K562 (cell line): ENCODE measurements around the gene KCP. TPM values are rescaled to one million over a fixed set of nuclear protein-coding genes. Genes with fewer than 3 reads are reported as not detected.

ENCODE experiments used
- CC2D1A ChIP-seq: fragments of 450-650 bp; IDR thresholded peaks from 2 replicates; pipeline ENCODE4 v1.6.1; 2017; ENCODE audit warnings: mild to moderate bottlenecking
- CXXC5 ChIP-seq: fragments of 250-450 bp; sonication (Bioruptor Pico); IDR thresholded peaks from 2 replicates; pipeline ENCODE4 v1.8.0; 2022; ENCODE audit warnings: inconsistent platforms, mild to moderate bottlenecking, moderate library complexity
- E4F1 ChIP-seq: fragments of 250-450 bp; sonication (Bioruptor Pico); IDR thresholded peaks from 2 replicates; pipeline ENCODE4 v1.5.0; 2021; ENCODE audit warnings: mild to moderate bottlenecking, borderline replicate concordance
- EHMT2 ChIP-seq: fragments of 450-650 bp; IDR thresholded peaks from 2 replicates; pipeline ENCODE4 v1.6.1; 2018; ENCODE audit warnings: antibody characterized with exemption
- FOXM1 ChIP-seq, 2 experiments: fragments of 450-650 bp in 1 of 2; sonication (generic) in 1 of 2; formaldehyde crosslinking in 1 of 2; IDR thresholded peaks; 2 replicates each; pipeline versions ENCODE4 v1.6.1 to v1.9.0; 2017 to 2022; ENCODE audit warnings: low read depth in 2 of 2, mild to moderate bottlenecking in 2 of 2, missing genetic modification reagents in 1 of 2, moderate library complexity in 1 of 2
- GABPA ChIP-seq: fragments of 200-800 bp; sonication (Bioruptor generic); conservative IDR thresholded peaks from 2 replicates; pipeline ENCODE4 v1.6.1; 2016; ENCODE audit warnings: low read depth, missing genetic modification characterization, missing compliant biosample characterization
- IRF1 ChIP-seq: sonication (generic); formaldehyde crosslinking; IDR thresholded peaks from 2 replicates; pipeline ENCODE4 v1.8.0; 2022; ENCODE audit warnings: missing genetic modification reagents, mild to moderate bottlenecking, borderline replicate concordance
- IRF9 ChIP-seq: fragments of 450-650 bp; IDR thresholded peaks from 2 replicates; pipeline ENCODE4 v1.6.1; 2016; ENCODE audit warnings: missing biosample characterization, missing genetic modification characterization
- MIER1 ChIP-seq: fragments of 450-650 bp; IDR thresholded peaks from 2 replicates; pipeline ENCODE4 v1.6.1; 2016; ENCODE audit warnings: antibody characterized with exemption, mild to moderate bottlenecking, low read depth
- MYNN ChIP-seq, 2 experiments: sonication (generic); formaldehyde crosslinking in 1 of 2; IDR thresholded peaks; 2 replicates each; pipeline versions ENCODE4 v1.5.0 to v1.6.1; 2016 to 2020; ENCODE audit warnings: antibody characterized with exemption in 1 of 2, missing genetic modification reagents in 1 of 2
- NCOA2 ChIP-seq, 2 experiments: fragments of 450-650 bp; IDR thresholded peaks; 2 replicates each; pipeline ENCODE4 v1.6.1; 2018; ENCODE audit warnings: mild to moderate bottlenecking in 2 of 2, moderate library complexity in 1 of 2; ENCODE audit not compliant: partially characterized antibody in 2 of 2
- PTRF ChIP-seq: fragments of 450-650 bp; IDR thresholded peaks from 2 replicates; pipeline ENCODE4 v1.6.1; 2016; ENCODE audit warnings: mild to moderate bottlenecking, missing genetic modification characterization, missing compliant biosample characterization
- SAP30 ChIP-seq: fragments of 200-600 bp; sonication (generic); IDR thresholded peaks from 2 replicates; pipeline ENCODE4 v1.6.1; 2012; ENCODE audit warnings: borderline replicate concordance, low read depth, mild to moderate bottlenecking, moderate library complexity, low read length, control low read depth, inconsistent platforms; ENCODE audit not compliant: insufficient read depth, poor library complexity, severe bottlenecking
- SOX6 ChIP-seq: fragments of 450-650 bp; IDR thresholded peaks from 2 replicates; pipeline ENCODE4 v1.6.1; 2014; ENCODE audit warnings: mild to moderate bottlenecking
- STAT5B ChIP-seq: fragments of 250-450 bp; sonication (Bioruptor Pico); IDR thresholded peaks from 2 replicates; pipeline ENCODE4 v1.8.0; 2021; ENCODE audit warnings: mild to moderate bottlenecking, inconsistent platforms
- USF2 ChIP-seq: sonication (generic); formaldehyde crosslinking; IDR thresholded peaks from 2 replicates; pipeline ENCODE4 v1.5.0; 2020; ENCODE audit warnings: missing genetic modification reagents
- ZNF197 ChIP-seq: fragments of 200-800 bp; sonication (Bioruptor generic); IDR thresholded peaks from 2 replicates; pipeline ENCODE4 v1.6.1; 2016; ENCODE audit warnings: low read depth, missing genetic modification characterization, missing compliant biosample characterization
- ZNF253 ChIP-seq: fragments of 250-450 bp; sonication (Bioruptor Pico); conservative IDR thresholded peaks from 2 replicates; pipeline ENCODE4 v1.6.1; 2021; ENCODE audit warnings: mild to moderate bottlenecking
- ZNF75A ChIP-seq: fragments of 450-650 bp; formaldehyde crosslinking; IDR thresholded peaks from 2 replicates; pipeline ENCODE4 v1.4.0; 2020; ENCODE audit warnings: mild to moderate bottlenecking
- polyA plus RNA-seq, 8 experiments: library from polyadenylated mRNA; depleted of rRNA in 4 of 8; stranded (reverse) in 5 of 8; unstranded in 3 of 8; fragments of >200 nt; fragmentation: Nextera tagmentation in 2 of 8; fragmentation: Illumina TruSeq in 1 of 8; extraction: Ambion mirVana in 2 of 8; extraction: Trizol in 1 of 8; gene quantifications; 2 replicates each; pipeline versions ENCODE4 v1.2.1 to v1.2.3, GENCODE V29; 2011 to 2014; ENCODE audit warnings: inconsistent platforms in 1 of 8, missing spikeins in 1 of 8
- total RNA-seq, 7 experiments: library from RNA; depleted of rRNA in 6 of 7; stranded (reverse); fragments of >200 nt in 6 of 7; fragmentation: Illumina TruSeq in 2 of 7; extraction: Trizol in 2 of 7; gene quantifications; 2 replicates each; pipeline versions ENCODE4 v1.2.1 to v1.2.3, GENCODE V29; 2011 to 2021; ENCODE audit warnings: low replicate concordance in 1 of 7
- TF ChIP-seq, protein P1 (sequence below): sonication (generic); formaldehyde crosslinking; IDR thresholded peaks from 2 replicates; pipeline ENCODE4 v1.9.0; 2022; ENCODE audit warnings: mild to moderate bottlenecking, missing genetic modification reagents

The KCP gene
- total and polyA plus RNA-seq, 9 of the 15 experiments (the other 6 are each of a cell fraction or from before 2014, with no cell fraction given): 0.06 to 0.17 (median 0.12) TPM; not detected in 3

DNA sequence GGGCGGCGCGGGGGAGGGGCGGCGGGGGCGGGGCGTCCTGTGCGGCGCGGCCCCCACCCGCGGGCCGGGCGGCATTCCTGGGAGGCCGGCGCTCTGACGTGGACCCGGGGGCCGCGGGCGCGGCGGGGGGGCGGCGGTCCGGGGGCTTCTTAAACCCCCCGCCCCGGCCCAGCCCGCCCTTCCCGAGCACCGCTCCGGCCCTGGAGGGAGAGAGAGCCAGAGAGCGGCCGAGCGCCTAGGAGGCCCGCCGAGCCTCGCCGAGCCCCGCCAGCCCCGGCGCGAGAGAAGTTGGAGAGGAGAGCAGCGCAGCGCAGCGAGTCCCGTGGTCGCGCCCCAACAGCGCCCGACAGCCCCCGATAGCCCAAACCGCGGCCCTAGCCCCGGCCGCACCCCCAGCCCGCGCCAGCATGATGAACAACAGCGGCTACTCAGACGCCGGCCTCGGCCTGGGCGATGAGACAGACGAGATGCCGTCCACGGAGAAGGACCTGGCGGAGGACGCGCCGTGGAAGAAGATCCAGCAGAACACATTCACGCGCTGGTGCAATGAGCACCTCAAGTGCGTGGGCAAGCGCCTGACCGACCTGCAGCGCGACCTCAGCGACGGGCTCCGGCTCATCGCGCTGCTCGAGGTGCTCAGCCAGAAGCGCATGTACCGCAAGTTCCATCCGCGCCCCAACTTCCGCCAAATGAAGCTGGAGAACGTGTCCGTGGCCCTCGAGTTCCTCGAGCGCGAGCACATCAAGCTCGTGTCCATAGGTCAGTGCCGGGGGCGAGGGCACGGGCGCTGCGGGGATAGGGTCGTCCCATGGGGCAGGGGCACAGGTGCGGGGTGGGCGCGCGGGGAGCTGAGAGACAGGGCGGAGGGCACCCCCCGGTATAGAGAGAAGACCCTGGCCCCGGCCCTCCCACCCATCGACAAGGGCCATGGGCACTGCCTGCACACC lies 80.0 kb downstream of the KCP start, which contains the start of gene FLNC (continued):
- peak; percentile 42; the same call in 1 of the 2 replicates for TF ChIP-seq GABPA (tag)
- no peak for TF ChIP-seq SOX6
- TF ChIP-seq USF2 (CRISPR knock-in tag): no peak
- no peak for TF ChIP-seq EHMT2
- no peak for TF ChIP-seq IRF9
- TF ChIP-seq ZNF197: no peak
- TF ChIP-seq ZNF75A: no peak
- TF ChIP-seq NCOA2 (IDR thresholded peaks at IDR 0.05; ENCODE audit: partially characterized antibody in 2 of 2): no peak
- TF ChIP-seq MYNN (IDR thresholded peaks at IDR 0.05): no peak; the same call in 1 of the 2 replicates
- no peak for TF ChIP-seq MYNN (CRISPR knock-in tag; IDR thresholded peaks at IDR 0.05)
- TF ChIP-seq CC2D1A: no peak
- TF ChIP-seq MIER1: no peak
- TF ChIP-seq PTRF: no peak
- peak; percentile 74 for TF ChIP-seq CXXC5 (CRISPR knock-in tag)
- TF ChIP-seq E4F1 (CRISPR knock-in tag): no peak
- TF ChIP-seq, protein P1, sequence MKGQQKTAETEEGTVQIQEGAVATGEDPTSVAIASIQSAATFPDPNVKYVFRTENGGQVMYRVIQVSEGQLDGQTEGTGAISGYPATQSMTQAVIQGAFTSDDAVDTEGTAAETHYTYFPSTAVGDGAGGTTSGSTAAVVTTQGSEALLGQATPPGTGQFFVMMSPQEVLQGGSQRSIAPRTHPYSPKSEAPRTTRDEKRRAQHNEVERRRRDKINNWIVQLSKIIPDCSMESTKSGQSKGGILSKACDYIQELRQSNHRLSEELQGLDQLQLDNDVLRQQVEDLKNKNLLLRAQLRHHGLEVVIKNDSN (CRISPR knock-in tag): 0 out of 2 replicates have a peak, but pooled peaks have one; percentile 23
- no peak for TF ChIP-seq ZNF253 (CRISPR knock-in tag)
- TF ChIP-seq IRF1 (CRISPR knock-in tag): no peak
- TF ChIP-seq FOXM1 (IDR thresholded peaks at IDR 0.05; ENCODE audit: low read depth): no peak
- TF ChIP-seq FOXM1 (CRISPR knock-in tag; IDR thresholded peaks at IDR 0.05; ENCODE audit: low read depth): no peak
- TF ChIP-seq STAT5B (CRISPR knock-in tag): no peak
- TF ChIP-seq SAP30: peak; percentile 70
